Measurements from ENCODE around the gene AGGF1.

- no peak for TF ChIP-seq CTCF (optimal IDR thresholded peaks at IDR 0.05 in 1 of 3, IDR thresholded peaks at IDR 0.05 in 1 of 3, conservative IDR thresholded peaks at IDR 0.05 in 1 of 3; ENCODE audit: extremely low read depth in 1 of 3, insufficient read depth in 2 of 3, low read length in 3 of 3)
- TF ChIP-seq EZH2 (IDR thresholded peaks at IDR 0.05; ENCODE audit: low read length) = no peak
Observed at GRCh38 chr5:76986825-76987526, 43.2 kb upstream of the AGGF1 start.
